SK-N-SH (cell line): ENCODE measurements around the gene PCF11. TPM values are rescaled to one million over a fixed set of nuclear protein-coding genes. Genes with fewer than 3 reads are reported as not detected.

Experiments
- CTCF ChIA-PET: fragments of 300-600, 350-600 bp; formaldehyde crosslinking; extraction: SDS; loops from one replicate; lab custom pipeline; 2021; lab: Yijun Ruan, JAX
- POLR2A ChIA-PET: fragments of 350-600 bp; sonication (Branson Sonifier 250); formaldehyde crosslinking; extraction: SDS; loops from one replicate; lab custom pipeline; 2020; ENCODE audit warnings: antibody characterized with exemption, inconsistent platforms; lab: Yijun Ruan, JAX
- DNase-seq: peaks from one replicate; pipeline ENCODE4 v3.0.0; 2012
- H2AFZ ChIP-seq: fragments of 200-600 bp; sonication (generic); 2 replicates; pipeline ENCODE4 v1.8.1; 2016; ENCODE audit warnings: antibody characterized with exemption, mild to moderate bottlenecking, low read depth
- H3F3A ChIP-seq: fragments of 200-600 bp; sonication (generic); replicated peaks from 2 replicates; pipeline ENCODE3; 2016; ENCODE audit warnings: antibody characterized with exemption, mild to moderate bottlenecking; ENCODE audit not compliant: insufficient read depth
- H3K27ac ChIP-seq, 2 experiments: fragments of 200-500 bp in 1 of 2; fragments of 200-600 bp in 1 of 2; sonication (Bioruptor generic) in 1 of 2; sonication (generic), shearing (Covaris generic) in 1 of 2; 2 replicates each; pipeline versions ENCODE4 v1.5.1 to v1.6.1; 2014 to 2016; ENCODE audit warnings: low read depth in 2 of 2, inconsistent platforms in 1 of 2, low read length in 1 of 2, mild to moderate bottlenecking in 1 of 2, mixed read lengths in 1 of 2
- H3K27me3 ChIP-seq: fragments of 200-600 bp; sonication (generic), shearing (Covaris generic); 2 replicates; pipeline ENCODE4 v1.6.1; 2016; ENCODE audit warnings: mixed run types; ENCODE audit not compliant: insufficient read depth
- H3K36me3 ChIP-seq, 2 experiments: fragments of 200-500 bp in 1 of 2; fragments of 200-600 bp in 1 of 2; sonication (Bioruptor generic) in 1 of 2; sonication (generic) in 1 of 2; replicated peaks in 1 of 2; 2 replicates each; pipeline versions ENCODE3 to v1.5.1; 2014 to 2016; ENCODE audit warnings: low read length in 1 of 2, mild to moderate bottlenecking in 1 of 2; ENCODE audit not compliant: insufficient read depth in 2 of 2, control insufficient read depth in 1 of 2
- H3K4me1 ChIP-seq, 2 experiments: fragments of 200-500 bp in 1 of 2; fragments of 200-600 bp in 1 of 2; sonication (Bioruptor generic) in 1 of 2; sonication (generic), shearing (Covaris generic) in 1 of 2; 2 replicates each; pipeline versions ENCODE4 v1.5.1 to v1.6.1; 2014 to 2016; ENCODE audit warnings: low read depth in 1 of 2, low read length in 1 of 2, mixed run types in 1 of 2; ENCODE audit not compliant: insufficient read depth in 2 of 2, control insufficient read depth in 1 of 2
- H3K4me2 ChIP-seq: fragments of 200-600 bp; sonication (generic), shearing (Covaris generic); 2 replicates; pipeline ENCODE4 v1.6.1; 2017; ENCODE audit warnings: mixed run types
- H3K4me3 ChIP-seq, 2 experiments: fragments of 200-500 bp in 1 of 2; fragments of 200-600 bp in 1 of 2; sonication (Bioruptor generic) in 1 of 2; sonication (generic), shearing (Covaris generic) in 1 of 2; 2 replicates each; pipeline versions ENCODE4 v1.5.1 to v1.8.1; 2014 to 2016; ENCODE audit warnings: low read depth in 2 of 2, inconsistent platforms in 1 of 2, low read length in 1 of 2, mild to moderate bottlenecking in 1 of 2, mixed read lengths in 1 of 2, moderate library complexity in 1 of 2
- H3K79me2 ChIP-seq: fragments of 200-600 bp; sonication (generic); 2 replicates; pipeline ENCODE4 v1.8.1; 2017; ENCODE audit warnings: mild to moderate bottlenecking; ENCODE audit not compliant: insufficient read depth
- H3K9ac ChIP-seq: fragments of 200-600 bp; sonication (generic); 2 replicates; pipeline ENCODE4 v1.6.1; 2017; ENCODE audit warnings: mixed run types
- H3K9me2 ChIP-seq: fragments of 200-600 bp; sonication (generic); 2 replicates; pipeline ENCODE4 v1.6.1; 2017; ENCODE audit warnings: mixed run types
- H3K9me3 ChIP-seq: fragments of 200-600 bp; sonication (generic); 2 replicates; pipeline ENCODE4 v1.6.1; 2017; ENCODE audit warnings: mixed run types, mild to moderate bottlenecking, moderate library complexity
- H4K20me1 ChIP-seq: fragments of 200-600 bp; sonication (generic); 2 replicates; pipeline ENCODE4 v1.6.1; 2017; ENCODE audit warnings: mild to moderate bottlenecking, mixed run types; ENCODE audit not compliant: insufficient read depth
- EP300 ChIP-seq, 2 experiments: IDR thresholded peaks; 2 replicates each; pipeline versions ENCODE4 v1.4.0 to v1.6.1; 2012; ENCODE audit warnings: borderline replicate concordance in 1 of 2, low read depth in 1 of 2, low read length in 1 of 2
- FOXJ3 ChIP-seq: sonication (generic); formaldehyde crosslinking; IDR thresholded peaks from 2 replicates; pipeline ENCODE4 v1.5.1; 2020; ENCODE audit warnings: mild to moderate bottlenecking, missing genetic modification reagents
- MXI1 ChIP-seq: IDR thresholded peaks from 2 replicates; pipeline ENCODE4 v1.6.1; 2012; ENCODE audit warnings: mild to moderate bottlenecking, low read depth, low read length, improper control_type of control experiment
- POLR2AphosphoS5 ChIP-seq: IDR thresholded peaks from 2 replicates; pipeline ENCODE4 v1.6.1; 2012; ENCODE audit warnings: low read depth, low read length
- SIN3A ChIP-seq: IDR thresholded peaks from 2 replicates; pipeline ENCODE4 v1.6.1; 2012; ENCODE audit warnings: low read depth, mild to moderate bottlenecking, low read length, moderate library complexity, borderline replicate concordance
- TAF1 ChIP-seq: IDR thresholded peaks from 2 replicates; pipeline ENCODE4 v1.6.1; 2012; ENCODE audit warnings: low read depth, mild to moderate bottlenecking, low read length, moderate library complexity, borderline replicate concordance
- TEAD4 ChIP-seq: IDR thresholded peaks from 2 replicates; pipeline ENCODE4 v1.4.0; 2012; ENCODE audit warnings: mild to moderate bottlenecking, borderline replicate concordance; ENCODE audit not compliant: insufficient read depth
- YY1 ChIP-seq: IDR thresholded peaks from 2 replicates; pipeline ENCODE4 v1.4.0; 2012; ENCODE audit warnings: low read depth, mild to moderate bottlenecking
- WGBS: methylation state at CpG from one replicate; pipeline ENCODE4 v1.1.6; 2017; ENCODE audit warnings: low lambda C conversion rate; 5-methylcytosine and 5-hydroxymethylcytosine counted together
- polyA plus RNA-seq, 3 experiments: library from polyadenylated mRNA; depleted of rRNA; stranded (reverse); fragments of >200 nt; gene quantifications; 2 replicates each; pipeline ENCODE4 v1.2.3, GENCODE V29; 2012
- TF ChIP-seq, protein P1 (sequence below): fragments of 150-350 bp; IDR thresholded peaks from 2 replicates; pipeline ENCODE4 v1.6.1; 2017; ENCODE audit warnings: antibody characterized with exemption, low read length, low read depth, borderline replicate concordance
- TF ChIP-seq, protein P2 (sequence below): IDR thresholded peaks from 2 replicates; pipeline ENCODE4 v1.6.1; 2012; ENCODE audit warnings: mild to moderate bottlenecking, low read depth, low read length, moderate library complexity
- TF ChIP-seq, protein P3 (sequence below): IDR thresholded peaks from 2 replicates; pipeline ENCODE4 v1.4.0; 2012; ENCODE audit warnings: low read depth, borderline replicate concordance

The PCF11 gene
- 22.4 and 35.3 TPM in 2 replicates for polyA plus RNA-seq (2012; rRNA removed)
- polyA plus RNA-seq (2012; cell fraction: cytosol; rRNA removed) = 16.5 and 17.5 TPM in 2 replicates
- polyA plus RNA-seq (2012; cell fraction: nucleus; rRNA removed) = 112 and 139 TPM in 2 replicates

DNA sequence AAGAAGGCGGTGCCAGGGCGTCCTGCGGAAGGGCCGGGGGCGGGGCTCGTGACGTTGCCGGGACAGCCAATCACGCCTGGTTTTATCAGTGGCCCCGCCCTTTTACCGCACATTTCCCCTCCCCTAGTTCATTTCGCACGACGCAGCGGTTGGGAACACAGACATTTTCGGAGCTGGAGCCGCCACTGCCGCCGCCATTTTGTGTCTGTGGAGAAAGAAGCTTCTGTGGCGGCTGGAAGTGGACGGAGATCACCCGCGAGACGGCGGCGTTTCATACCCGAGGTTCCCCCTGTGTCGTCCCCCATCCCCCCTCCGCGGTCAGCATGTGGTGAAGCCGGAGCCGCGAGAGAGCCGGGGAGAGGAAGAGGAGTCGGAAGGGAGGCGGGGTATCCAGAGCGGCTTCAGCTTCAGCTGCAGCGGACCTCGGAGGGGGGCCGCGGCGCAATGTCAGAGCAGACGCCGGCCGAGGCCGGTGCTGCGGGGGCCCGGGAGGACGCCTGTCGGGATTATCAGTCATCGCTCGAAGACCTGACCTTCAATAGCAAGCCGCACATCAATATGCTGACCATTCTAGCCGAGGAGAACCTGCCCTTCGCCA, at the start of gene PCF11:
Gene PCF11 (plus strand): TSS at position 136 of the 598 bp plus-strand sequence. CDS start 309 bp downstream, at position 445.
- TF ChIP-seq YY1 = peak; percentile 95
- TF ChIP-seq TEAD4 = peak; percentile 62; the same call in 1 of the 2 replicates
- TF ChIP-seq, protein P1, sequence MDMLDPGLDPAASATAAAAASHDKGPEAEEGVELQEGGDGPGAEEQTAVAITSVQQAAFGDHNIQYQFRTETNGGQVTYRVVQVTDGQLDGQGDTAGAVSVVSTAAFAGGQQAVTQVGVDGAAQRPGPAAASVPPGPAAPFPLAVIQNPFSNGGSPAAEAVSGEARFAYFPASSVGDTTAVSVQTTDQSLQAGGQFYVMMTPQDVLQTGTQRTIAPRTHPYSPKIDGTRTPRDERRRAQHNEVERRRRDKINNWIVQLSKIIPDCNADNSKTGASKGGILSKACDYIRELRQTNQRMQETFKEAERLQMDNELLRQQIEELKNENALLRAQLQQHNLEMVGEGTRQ = peak; percentile 22; the same call in 1 of the 2 replicates
- peak; percentile 99 for TF ChIP-seq POLR2AphosphoS5
- peak; percentile 99 for TF ChIP-seq TAF1
- peak; percentile 85; the same call in 1 of the 2 replicates for TF ChIP-seq SIN3A
- TF ChIP-seq EP300 (IDR thresholded peaks at IDR 0.05; ENCODE audit: borderline replicate concordance in 1 of 2, low read depth in 1 of 2, low read length in 1 of 2) = no peak
- TF ChIP-seq, protein P2, sequence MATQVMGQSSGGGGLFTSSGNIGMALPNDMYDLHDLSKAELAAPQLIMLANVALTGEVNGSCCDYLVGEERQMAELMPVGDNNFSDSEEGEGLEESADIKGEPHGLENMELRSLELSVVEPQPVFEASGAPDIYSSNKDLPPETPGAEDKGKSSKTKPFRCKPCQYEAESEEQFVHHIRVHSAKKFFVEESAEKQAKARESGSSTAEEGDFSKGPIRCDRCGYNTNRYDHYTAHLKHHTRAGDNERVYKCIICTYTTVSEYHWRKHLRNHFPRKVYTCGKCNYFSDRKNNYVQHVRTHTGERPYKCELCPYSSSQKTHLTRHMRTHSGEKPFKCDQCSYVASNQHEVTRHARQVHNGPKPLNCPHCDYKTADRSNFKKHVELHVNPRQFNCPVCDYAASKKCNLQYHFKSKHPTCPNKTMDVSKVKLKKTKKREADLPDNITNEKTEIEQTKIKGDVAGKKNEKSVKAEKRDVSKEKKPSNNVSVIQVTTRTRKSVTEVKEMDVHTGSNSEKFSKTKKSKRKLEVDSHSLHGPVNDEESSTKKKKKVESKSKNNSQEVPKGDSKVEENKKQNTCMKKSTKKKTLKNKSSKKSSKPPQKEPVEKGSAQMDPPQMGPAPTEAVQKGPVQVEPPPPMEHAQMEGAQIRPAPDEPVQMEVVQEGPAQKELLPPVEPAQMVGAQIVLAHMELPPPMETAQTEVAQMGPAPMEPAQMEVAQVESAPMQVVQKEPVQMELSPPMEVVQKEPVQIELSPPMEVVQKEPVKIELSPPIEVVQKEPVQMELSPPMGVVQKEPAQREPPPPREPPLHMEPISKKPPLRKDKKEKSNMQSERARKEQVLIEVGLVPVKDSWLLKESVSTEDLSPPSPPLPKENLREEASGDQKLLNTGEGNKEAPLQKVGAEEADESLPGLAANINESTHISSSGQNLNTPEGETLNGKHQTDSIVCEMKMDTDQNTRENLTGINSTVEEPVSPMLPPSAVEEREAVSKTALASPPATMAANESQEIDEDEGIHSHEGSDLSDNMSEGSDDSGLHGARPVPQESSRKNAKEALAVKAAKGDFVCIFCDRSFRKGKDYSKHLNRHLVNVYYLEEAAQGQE = peak; percentile 74; the same call in 1 of the 2 replicates
- TF ChIP-seq MXI1 = peak; percentile 23; the same call in 1 of the 2 replicates
- TF ChIP-seq, protein P3, sequence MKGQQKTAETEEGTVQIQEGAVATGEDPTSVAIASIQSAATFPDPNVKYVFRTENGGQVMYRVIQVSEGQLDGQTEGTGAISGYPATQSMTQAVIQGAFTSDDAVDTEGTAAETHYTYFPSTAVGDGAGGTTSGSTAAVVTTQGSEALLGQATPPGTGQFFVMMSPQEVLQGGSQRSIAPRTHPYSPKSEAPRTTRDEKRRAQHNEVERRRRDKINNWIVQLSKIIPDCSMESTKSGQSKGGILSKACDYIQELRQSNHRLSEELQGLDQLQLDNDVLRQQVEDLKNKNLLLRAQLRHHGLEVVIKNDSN = 0 out of 2 replicates have a peak, but pooled peaks have one; percentile 4
- no peak for TF ChIP-seq FOXJ3
- Histone ChIP-seq H3K9me3 (no peaks in the 10 kb centered on the region), H4K20me1 (peaks cover 39% of the 10 kb centered on the region), H3K79me2 (peaks cover 52% of the 10 kb centered on the region), H3K4me1 (peaks cover 11 to 12% of the 10 kb centered on the region in 2 experiments; a peak in 3 of 4 replicates), H3K9ac (peak within 1 kb of the TSS; percentile 98), H3K36me3 (peaks cover 30 to 34% of the 10 kb centered on the region in 2 experiments), H3K9me2 (no peaks in the 10 kb centered on the region), H3K4me2 (peak within 1 kb of the TSS; percentile 91), H3K27me3 (no peaks in the 10 kb centered on the region), H3K27ac (peak within 1 kb of the TSS; percentile 96 to 98), H2AFZ (peak within 1 kb of the TSS; percentile 82), H3F3A (peaks cover 15% of the 10 kb centered on the region), H3K4me3 (peak within 1 kb of the TSS; percentile 92 to 95)
- under 1% methylated on average over 25 of the region's 55 CpGs for WGBS
- ChIA-PET POLR2A (interaction anchor here (0.6 to 2.3 kb wide), 12 partner anchors 8 to 256 kb away, joined by 3 to 14 read pairs (median 4); partner anchors contain the start of genes DDIAS, PRCP and RAB30), CTCF (no interaction called here)
- DNase-seq = no peak
